PC-3 (cell line): ENCODE data around the gene MCTP2.

Experiments
- CTCF ChIP-seq: fragments of 300-600 bp; sonication (generic); conservative IDR thresholded peaks from 2 replicates; pipeline ENCODE4 v1.5.1; 2017; ENCODE audit warnings: antibody characterized with exemption, low read depth, mild to moderate bottlenecking, low read length
- EZH2phosphoT487 ChIP-seq: fragments of 300-600 bp; sonication (generic); IDR thresholded peaks from 2 replicates; pipeline ENCODE4 v1.6.1; 2018; ENCODE audit warnings: mild to moderate bottlenecking, antibody characterized with exemption, low read length, borderline replicate concordance

- no peak for TF ChIP-seq CTCF
- TF ChIP-seq EZH2phosphoT487, result no peak
Observed at GRCh38 chr15:94400526-94401298, 169.4 kb downstream of the MCTP2 start.
